ENCODE results near the gene ADM5. TPM values are rescaled to one million over a fixed set of nuclear protein-coding genes. Genes with fewer than 3 reads are reported as not detected.
A peak's percentile ranks its signal among the peaks of the same experiment; 100 is the strongest.

Gene ADM5
- total RNA-seq, 3 donors from 2014 or later = 1.3 to 2.9 (median 1.4) TPM

- intact Hi-C loops (cut with DNase I; ENCODE audit: low total_unique reads) = loop anchor here (10.0 kb wide), 1 partner anchor 170 kb away; the partner anchor contains the start of gene RPS11
- Histone ChIP-seq H3K4me1 (peaks cover 6 to 7% of the 10 kb centered on the region in 2 donors), H3K27me3 (no peaks in the 10 kb centered on the region), H3K27ac (peak overlapping the region; percentile 88 to 93), H3K4me3 (peak overlapping the region; percentile 70 to 79 (median 77)), H3K36me3 (no peaks in the 10 kb centered on the region), H3K9me3 (no peaks in the 10 kb centered on the region)
- TF ChIP-seq POLR2AphosphoS5 (IDR thresholded peaks at IDR 0.05) (peak; percentile 52 to 60 (median 55)), POLR2A (IDR thresholded peaks at IDR 0.05) (peak; percentile 36), CTCF (IDR thresholded peaks at IDR 0.05) (peak in 2 of 3 donors; percentile 36 to 55)
- DNase-seq (ENCODE audit: low spot score in 2 of 2) = peak; percentile 85 to 93
Observed at GRCh38 chr19:49664171-49665035, 25.0 kb upstream of the ADM5 start.

GRCh38 chr19:49665036-49665350 lies 24.4 kb upstream of the ADM5 start:
- no peak for TF ChIP-seq POLR2AphosphoS5 (IDR thresholded peaks at IDR 0.05)
- no peak for TF ChIP-seq POLR2A (IDR thresholded peaks at IDR 0.05)
- TF ChIP-seq CTCF (IDR thresholded peaks at IDR 0.05) = no peak
- Histone ChIP-seq H3K4me1 (peaks cover 6 to 7% of the 10 kb centered on the region in 2 donors), H3K4me3 (peak overlapping the region; percentile 70 to 79 (median 77)), H3K27ac (peak overlapping the region; percentile 88 to 93), H3K36me3 (no peaks in the 10 kb centered on the region), H3K9me3 (no peaks in the 10 kb centered on the region), H3K27me3 (no peaks in the 10 kb centered on the region)
- intact Hi-C loops (cut with DNase I; ENCODE audit: low total_unique reads) = loop anchor here (10.0 kb wide), 1 partner anchor 170 kb away; the partner anchor contains the start of gene RPS11
- no peak for DNase-seq (ENCODE audit: low spot score in 2 of 2)

GRCh38 chr19:49665351-49666119 lies 23.9 kb upstream of the ADM5 start, which contains the start of the genes BCL2L12 and IRF3:
TSS of gene BCL2L12 (plus strand) at chr19:49665933. CDS start at chr19:49666693, 760 bp downstream.
TSS of gene IRF3 (minus strand) at chr19:49665857. CDS start at chr19:49664838, 1,019 bp downstream.
- no peaks in the 10 kb centered on the region for H3K9me3 ChIP-seq
- DNase-seq (ENCODE audit: low spot score in 2 of 2) = peak; percentile 95 to 97
- H3K27ac ChIP-seq = peak within 1 kb of the TSS; percentile 88 to 93
- H3K4me3 ChIP-seq = peak within 1 kb of the TSS; percentile 70 to 79 (median 77)
- TF ChIP-seq POLR2AphosphoS5 (IDR thresholded peaks at IDR 0.05) (peak; percentile 67 to 85 (median 80)), CTCF (IDR thresholded peaks at IDR 0.05) (no peak), POLR2A (IDR thresholded peaks at IDR 0.05) (peak; percentile 77)
- intact Hi-C loops (cut with DNase I; ENCODE audit: low total_unique reads) = loop anchor here (10.0 kb wide), 1 partner anchor 171 kb away; the partner anchor contains the start of gene RPS11
- no peaks in the 10 kb centered on the region for H3K27me3 ChIP-seq
- H3K36me3 ChIP-seq = no peaks in the 10 kb centered on the region
- H3K4me1 ChIP-seq = peaks cover 6 to 7% of the 10 kb centered on the region in 2 donors

- no peaks in the 10 kb centered on the region for H3K9me3 ChIP-seq
- TF ChIP-seq CTCF (IDR thresholded peaks at IDR 0.05) (no peak), POLR2AphosphoS5 (IDR thresholded peaks at IDR 0.05) (no peak), POLR2A (IDR thresholded peaks at IDR 0.05) (no peak)
Observed at GRCh38 chr19:49666120-49666444, 23.3 kb upstream of the ADM5 start.

More at GRCh38 chr19:49666120-49666444, 23.3 kb upstream of the ADM5 start:
- H3K36me3 ChIP-seq = no peaks in the 10 kb centered on the region
- intact Hi-C loops (cut with DNase I; ENCODE audit: low total_unique reads) = loop anchor here (10.0 kb wide), 1 partner anchor 171 kb away; the partner anchor contains the start of gene RPS11
- H3K27me3 ChIP-seq = no peaks in the 10 kb centered on the region
- H3K4me1 ChIP-seq = peaks cover 6 to 7% of the 10 kb centered on the region in 2 donors
- no peak for DNase-seq (ENCODE audit: low spot score in 2 of 2)
- peak overlapping the region; percentile 88 to 93 for H3K27ac ChIP-seq
- H3K4me3 ChIP-seq = peak overlapping the region; percentile 70 to 79 (median 77)
